Measurements from ENCODE around the gene GRK5.

DNA sequence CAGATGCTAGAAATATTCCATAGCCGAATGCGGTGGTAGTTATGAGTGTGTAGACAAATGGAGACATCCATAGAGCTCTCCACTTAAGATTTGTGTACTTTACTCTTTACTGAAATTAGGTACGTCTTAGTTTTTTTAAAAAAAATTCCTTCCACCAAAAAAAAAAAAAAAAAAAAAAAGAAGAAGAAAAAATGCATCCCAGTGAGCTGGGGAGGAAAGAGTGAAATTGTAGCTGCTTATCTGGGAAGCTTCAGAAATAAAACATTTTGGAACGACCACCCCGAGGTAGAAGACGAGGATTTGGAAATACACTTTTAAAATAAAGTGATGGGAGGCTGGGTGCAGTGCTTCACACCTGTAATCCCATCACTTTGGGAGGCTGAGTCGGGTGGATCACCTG is 281.3 kb downstream of the GRK5 start:
- TF ChIP-seq, protein P1, sequence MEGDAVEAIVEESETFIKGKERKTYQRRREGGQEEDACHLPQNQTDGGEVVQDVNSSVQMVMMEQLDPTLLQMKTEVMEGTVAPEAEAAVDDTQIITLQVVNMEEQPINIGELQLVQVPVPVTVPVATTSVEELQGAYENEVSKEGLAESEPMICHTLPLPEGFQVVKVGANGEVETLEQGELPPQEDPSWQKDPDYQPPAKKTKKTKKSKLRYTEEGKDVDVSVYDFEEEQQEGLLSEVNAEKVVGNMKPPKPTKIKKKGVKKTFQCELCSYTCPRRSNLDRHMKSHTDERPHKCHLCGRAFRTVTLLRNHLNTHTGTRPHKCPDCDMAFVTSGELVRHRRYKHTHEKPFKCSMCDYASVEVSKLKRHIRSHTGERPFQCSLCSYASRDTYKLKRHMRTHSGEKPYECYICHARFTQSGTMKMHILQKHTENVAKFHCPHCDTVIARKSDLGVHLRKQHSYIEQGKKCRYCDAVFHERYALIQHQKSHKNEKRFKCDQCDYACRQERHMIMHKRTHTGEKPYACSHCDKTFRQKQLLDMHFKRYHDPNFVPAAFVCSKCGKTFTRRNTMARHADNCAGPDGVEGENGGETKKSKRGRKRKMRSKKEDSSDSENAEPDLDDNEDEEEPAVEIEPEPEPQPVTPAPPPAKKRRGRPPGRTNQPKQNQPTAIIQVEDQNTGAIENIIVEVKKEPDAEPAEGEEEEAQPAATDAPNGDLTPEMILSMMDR (conservative IDR thresholded peaks at IDR 0.05; ENCODE audit: low read depth, low read length), result no peak
- TF ChIP-seq EZH2 (IDR thresholded peaks at IDR 0.05; ENCODE audit: low read length, unreplicated experiment), result no peak
- TF ChIP-seq EZH2phosphoT487 (IDR thresholded peaks at IDR 0.05; ENCODE audit: borderline replicate concordance, low read length), result no peak
